Measurements from ENCODE around the gene ANKRD55.

Gene ANKRD55

GRCh38 chr5:56191656-56192055, 41.5 kb downstream of the ANKRD55 start:
- TF ChIP-seq CTCF (IDR thresholded peaks at IDR 0.05; ENCODE audit: low read depth, low read length, missing control alignments): no peak
- DNase-seq (ENCODE audit: low read depth): no peak
- H3K4me3 ChIP-seq (ENCODE audit: low read depth, low read length): no peak overlapping the region

GRCh38 chr5:56190497-56190896, 42.6 kb downstream of the ANKRD55 start:
- TF ChIP-seq CTCF (IDR thresholded peaks at IDR 0.05; ENCODE audit: low read depth, low read length, missing control alignments): no peak
- H3K4me3 ChIP-seq (ENCODE audit: low read depth, low read length): no peak overlapping the region
- no peak for DNase-seq (ENCODE audit: low read depth)

GRCh38 chr5:56185768-56186311, 47.3 kb downstream of the ANKRD55 start:
- no peak for TF ChIP-seq CTCF (IDR thresholded peaks at IDR 0.05; ENCODE audit: low read depth, low read length, missing control alignments)
- H3K4me3 ChIP-seq (ENCODE audit: low read depth, low read length): no peak overlapping the region
- DNase-seq (ENCODE audit: low read depth): no peak

GRCh38 chr5:56183506-56183905, 49.6 kb downstream of the ANKRD55 start:
- no peak for DNase-seq (ENCODE audit: low read depth)
- no peak overlapping the region for H3K4me3 ChIP-seq (ENCODE audit: low read depth, low read length)
- TF ChIP-seq CTCF (IDR thresholded peaks at IDR 0.05; ENCODE audit: low read depth, low read length, missing control alignments): no peak

GRCh38 chr5:56179442-56179841, 53.7 kb downstream of the ANKRD55 start:
- no peak overlapping the region for H3K4me3 ChIP-seq (ENCODE audit: low read depth, low read length)
- DNase-seq (ENCODE audit: low read depth): no peak
- TF ChIP-seq CTCF (IDR thresholded peaks at IDR 0.05; ENCODE audit: low read depth, low read length, missing control alignments): no peak

- no peak for TF ChIP-seq CTCF (IDR thresholded peaks at IDR 0.05; ENCODE audit: low read depth, low read length, missing control alignments)
- DNase-seq (ENCODE audit: low read depth): no peak
- no peak overlapping the region for H3K4me3 ChIP-seq (ENCODE audit: low read depth, low read length)
Measured at GRCh38 chr5:56178823-56179222, 54.3 kb downstream of the ANKRD55 start.

- DNase-seq (ENCODE audit: low read depth): no peak
- no peak overlapping the region for H3K4me3 ChIP-seq (ENCODE audit: low read depth, low read length)
- no peak for TF ChIP-seq CTCF (IDR thresholded peaks at IDR 0.05; ENCODE audit: low read depth, low read length, missing control alignments)
Measured at GRCh38 chr5:56176871-56177533, 56.1 kb downstream of the ANKRD55 start.
